H4 (cell line): ENCODE measurements around the gene PXK. TPM values are rescaled to one million over a fixed set of nuclear protein-coding genes. Genes with fewer than 3 reads are reported as not detected.
"Not testable (repeated sequence)": the region's sequence is repeated elsewhere in the genome, so short reads cannot be mapped to it uniquely, and the experiment has no call there.

Source experiments
- DNase-seq: peaks from one replicate; pipeline ENCODE4 v3.0.0-alpha.2; 2015; ENCODE audit warnings: low spot score
- total RNA-seq: library from RNA; depleted of rRNA; stranded (reverse); fragments of >200 nt; shearing (Covaris generic); gene quantifications from 2 replicates; pipeline ENCODE4 v1.2.3, GENCODE V29; 2014

Gene PXK
- total RNA-seq, 1 experiment from 2014 or later, result 48.8 TPM

DNA sequence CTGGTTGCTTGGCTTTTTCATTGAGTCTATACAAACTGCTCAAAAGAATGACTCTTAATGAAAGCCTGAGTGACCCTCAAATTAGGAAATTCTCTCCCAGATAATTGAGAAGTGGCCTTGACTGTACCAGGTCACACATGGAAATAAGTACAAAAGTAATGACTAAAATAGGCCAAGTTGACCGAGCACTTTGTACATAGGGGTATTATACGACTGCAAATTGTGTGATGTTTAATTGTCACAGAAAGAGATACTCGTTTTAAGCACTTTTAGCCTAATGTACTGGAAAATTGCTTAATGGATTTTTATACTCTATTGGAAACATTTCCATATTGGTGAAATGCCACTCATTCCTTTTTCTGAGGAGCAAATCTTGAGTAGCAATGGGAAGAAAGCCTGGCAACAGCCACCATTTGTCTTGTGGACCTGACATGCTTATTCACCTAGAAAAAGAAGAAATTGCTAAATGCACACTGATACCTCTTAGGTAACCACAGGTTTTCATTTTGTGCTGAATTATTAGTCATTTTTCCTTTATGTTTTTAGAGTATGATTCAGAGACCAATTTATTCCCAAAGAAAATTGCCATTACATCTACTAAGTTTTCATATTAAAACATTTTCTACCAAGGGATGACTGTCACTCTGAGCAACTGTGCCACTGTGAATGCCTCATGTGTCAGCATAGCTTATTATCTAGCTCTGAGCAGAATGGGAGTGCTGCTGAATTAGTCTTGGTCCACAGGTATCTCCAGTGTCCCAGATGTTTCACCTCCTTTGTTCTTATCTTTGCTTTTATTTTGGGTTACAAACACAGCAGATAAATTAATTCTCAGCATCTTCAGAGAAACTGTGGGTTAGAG lies 8.9 kb upstream of the PXK start:
- DNase-seq, result no peak

DNA sequence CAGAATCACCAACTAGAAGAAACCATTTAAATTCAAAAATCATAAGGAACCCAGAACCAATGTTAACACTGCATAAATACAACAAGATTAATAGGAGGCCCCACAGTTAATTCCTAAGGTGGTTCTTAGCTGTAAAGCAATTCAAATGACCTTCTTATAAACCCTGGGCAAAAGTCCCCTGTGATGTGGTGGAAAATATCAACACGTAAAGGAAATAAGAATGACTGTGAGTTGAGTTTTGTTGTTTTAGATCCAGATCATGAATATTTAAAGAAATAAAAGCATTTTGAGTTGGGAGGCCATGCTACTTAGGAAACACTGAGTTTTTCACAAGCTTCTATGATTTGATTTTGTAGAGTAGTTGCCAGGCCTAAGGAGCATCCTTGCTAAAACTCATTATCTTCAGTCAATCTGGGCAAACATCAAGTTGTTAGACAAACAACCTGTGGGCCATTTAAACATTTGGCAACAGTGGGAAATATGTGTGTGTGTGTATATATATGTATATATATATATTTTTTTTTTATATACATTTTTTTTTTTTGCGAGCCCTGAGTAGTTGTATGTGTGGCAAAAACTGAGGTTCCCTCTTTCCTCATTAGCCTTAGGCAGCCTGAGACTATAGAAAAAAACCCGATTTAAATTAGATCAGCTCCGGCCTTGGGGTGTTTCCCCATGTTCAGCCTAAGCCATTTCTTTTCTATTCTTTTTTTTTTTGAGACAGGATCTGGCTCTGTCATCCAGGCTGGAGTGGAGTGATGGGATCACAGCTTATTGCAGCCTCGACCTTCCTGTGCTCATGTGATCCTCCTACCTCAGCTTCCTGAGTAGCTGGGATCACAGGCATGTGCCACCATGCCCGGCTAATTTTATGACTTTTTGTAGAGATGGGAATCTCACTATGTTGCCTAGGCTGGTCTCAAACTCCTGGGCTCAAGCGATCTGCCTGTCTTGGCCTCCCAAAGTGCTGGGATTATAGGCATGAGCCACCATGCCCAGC lies 8.0 kb upstream of the PXK start:
- DNase-seq, result no peak

DNA sequence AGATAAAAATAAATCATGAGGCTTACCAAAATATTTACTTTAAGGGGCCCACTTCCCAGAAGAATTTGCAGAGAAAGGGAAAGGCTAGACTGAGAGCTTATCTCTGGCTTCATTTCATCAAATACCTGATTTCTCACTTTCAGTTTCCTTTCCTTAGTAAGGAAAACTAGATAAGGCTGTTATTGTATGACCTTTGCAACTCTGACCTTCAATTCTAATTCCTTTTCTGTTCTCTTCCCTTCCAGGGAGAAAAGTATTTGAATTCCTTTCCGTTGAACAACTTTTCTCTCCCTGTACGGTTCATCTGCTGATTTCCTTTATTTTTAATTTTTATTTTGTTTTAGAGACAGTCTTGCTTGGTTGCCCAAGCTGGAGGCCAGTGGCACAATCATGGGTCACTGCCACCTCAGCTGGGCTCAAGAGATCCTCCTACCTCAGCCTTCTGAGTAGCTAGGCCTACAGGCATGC lies 7.1 kb upstream of the PXK start:
- no peak for DNase-seq

DNA sequence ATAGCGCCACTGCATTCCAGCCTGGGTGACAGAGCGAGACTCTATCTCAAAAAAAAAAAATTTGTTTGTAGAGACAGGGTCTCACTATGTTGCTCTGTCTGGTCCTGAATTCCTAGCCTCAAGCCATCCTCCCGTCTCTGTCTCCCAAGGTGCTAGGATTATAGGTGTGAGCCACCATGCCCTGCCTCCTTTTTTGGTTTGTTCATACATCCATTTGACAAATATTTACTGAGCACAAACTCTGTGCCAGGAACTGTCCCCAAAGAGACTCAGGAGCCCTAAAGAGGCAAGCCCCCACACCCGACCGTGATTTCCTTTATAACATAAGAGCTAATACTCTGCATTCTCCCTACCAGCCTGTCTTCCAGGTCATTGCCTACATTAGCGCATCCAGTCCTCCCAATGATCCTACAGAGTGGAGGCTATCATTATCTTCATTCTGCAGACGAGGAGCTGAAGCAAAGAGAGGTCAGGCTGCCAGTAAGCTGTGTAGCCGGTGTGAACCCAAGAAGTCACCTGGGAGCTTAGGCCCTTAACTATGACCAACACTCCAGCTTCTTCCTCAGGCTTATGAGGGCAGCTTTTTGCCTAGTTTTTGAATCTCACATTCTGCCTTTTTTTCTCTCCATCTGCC lies 6.3 kb upstream of the PXK start:
- no peak for DNase-seq

DNA sequence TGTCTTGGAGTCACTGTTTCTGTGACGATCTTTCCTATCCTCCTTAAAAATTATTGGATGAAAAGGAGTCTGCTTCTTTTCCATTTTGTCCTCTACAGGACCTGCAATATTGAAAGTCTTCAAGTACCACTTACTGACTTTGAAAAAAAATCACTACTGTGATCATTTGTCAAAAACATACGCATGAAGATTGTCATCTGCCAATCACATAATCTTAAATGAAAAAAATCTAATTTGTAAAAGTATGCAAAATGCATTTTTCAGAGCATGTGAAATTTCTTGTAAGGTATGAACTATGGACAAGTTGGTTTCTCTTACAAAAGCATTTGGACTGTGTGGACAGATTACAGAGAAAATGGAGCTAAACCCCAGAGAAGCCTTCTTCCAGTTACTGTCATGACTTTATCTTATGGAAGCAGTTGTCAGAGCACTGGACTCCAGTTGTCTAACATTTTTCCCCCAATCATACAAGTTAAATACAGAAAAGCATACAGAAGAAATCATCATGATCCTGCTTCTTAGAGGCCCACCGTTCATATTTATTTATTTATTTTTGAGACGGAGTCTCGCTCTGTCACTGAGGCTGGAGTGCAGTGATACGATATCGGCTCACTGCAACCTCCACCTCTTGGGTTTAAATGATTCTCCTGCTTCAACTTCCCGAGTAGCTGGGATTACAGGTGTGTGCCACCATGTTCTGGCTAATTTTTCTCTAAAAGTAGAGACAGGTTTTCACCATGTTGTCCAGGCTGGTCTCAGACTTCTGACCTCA lies 3.4 kb upstream of the PXK start:
- no peak for DNase-seq

DNA sequence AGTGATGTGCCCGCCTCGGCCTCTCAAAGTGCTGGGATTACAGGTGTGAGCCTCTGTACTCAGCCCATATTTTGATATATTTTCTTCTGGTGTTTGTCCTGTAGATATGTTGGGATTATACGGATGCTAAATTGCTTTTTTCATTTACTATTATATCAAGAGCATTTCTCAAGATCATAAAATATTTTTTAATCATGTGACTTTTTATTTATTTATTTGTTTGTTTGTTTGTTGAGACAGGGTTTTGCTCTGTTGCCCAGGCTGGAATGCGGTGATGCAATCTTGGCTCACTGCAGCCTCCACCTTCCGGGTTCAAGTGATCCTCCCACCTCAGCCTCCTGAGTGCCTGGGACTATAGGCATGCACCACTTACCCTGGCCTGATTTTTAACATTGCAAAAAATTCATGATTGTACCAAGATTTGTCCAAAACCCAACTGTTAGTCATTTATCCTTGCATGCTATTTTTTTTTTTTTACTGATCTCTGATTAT lies 2.7 kb upstream of the PXK start:
- no peak for DNase-seq

DNA sequence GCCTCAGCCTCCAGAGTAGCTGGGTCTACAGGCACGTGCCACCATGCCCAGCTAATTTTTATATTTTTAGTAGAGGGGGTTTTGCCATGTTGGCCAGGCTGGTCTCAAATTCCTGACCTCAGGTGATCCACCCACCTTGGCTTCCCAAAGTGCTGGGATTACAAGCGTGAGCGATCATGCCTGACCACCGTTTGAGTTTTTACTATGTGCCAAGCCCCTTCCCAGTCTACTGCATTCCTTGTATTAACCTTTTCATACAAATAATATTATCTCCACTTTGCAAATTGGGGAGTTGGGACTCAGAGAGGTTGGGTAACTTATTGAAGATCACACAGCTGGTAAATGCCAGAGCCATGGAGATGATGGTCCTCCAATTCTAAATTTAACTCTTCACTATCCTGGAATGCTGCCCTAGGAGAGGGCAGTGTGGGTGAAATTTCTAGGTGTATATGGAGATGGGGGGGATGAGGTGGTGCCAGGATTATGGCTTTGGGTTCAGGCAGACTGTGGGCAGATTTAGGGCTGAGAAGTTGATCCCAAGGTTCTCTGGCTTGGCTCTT lies 1.0 kb upstream of the PXK start:
- DNase-seq, result no peak

DNA sequence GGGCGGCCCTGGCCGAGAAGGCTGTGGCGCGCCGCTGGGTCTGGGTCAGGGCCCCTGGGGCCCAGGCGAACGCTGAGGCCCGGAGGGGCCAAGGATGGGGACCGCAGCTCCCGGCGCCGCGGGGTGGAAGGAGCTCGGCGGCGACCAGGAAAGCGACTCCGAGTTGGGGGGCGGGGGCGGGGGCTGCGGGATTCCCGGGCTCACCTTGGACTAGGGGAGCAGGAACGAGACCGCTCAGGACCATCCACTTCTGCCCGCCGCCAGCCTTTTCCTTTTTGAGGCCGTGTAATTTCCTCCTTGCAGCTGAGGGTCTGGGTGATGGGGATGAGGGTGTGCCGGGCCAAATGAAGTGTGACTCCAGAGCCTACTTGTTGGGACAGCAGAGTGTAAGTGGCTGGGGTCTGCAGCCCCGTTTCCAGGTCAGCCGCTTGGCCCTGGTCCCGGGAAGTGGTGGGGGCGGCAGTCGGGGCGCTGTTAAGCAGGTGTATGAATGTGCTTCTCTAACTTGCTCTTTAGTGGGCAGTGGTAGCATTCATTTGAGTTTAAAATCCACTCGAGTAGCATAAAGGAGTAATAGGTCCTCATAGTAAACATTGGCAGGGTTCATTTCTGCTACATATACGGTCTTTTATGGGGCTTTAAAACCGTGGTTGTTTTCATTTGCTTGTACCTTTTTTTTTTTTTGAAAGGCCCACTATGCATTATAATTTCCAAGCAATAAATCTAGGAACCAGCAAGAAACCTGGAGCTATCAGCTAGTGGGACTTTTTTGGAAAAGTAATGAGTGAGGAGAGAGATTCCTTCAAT lies 717 bp downstream of the PXK start:
- DNase-seq, result peak; percentile 18

DNA sequence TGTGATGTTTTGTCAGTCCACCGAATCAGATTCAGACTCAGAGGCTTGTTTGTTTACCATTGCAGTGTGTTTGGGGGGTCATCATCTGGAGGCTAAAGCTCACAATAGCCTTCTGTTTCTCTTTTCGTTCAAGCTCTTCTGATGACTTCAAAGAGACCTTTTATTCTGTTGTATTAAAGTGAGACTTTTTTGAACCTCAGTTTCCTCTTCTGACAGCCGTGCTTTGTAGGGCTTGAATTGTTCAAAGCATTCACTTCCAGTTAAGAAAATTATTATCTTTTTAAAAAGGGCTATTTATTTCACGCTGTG lies 1.3 kb downstream of the PXK start:
- DNase-seq, result no peak

DNA sequence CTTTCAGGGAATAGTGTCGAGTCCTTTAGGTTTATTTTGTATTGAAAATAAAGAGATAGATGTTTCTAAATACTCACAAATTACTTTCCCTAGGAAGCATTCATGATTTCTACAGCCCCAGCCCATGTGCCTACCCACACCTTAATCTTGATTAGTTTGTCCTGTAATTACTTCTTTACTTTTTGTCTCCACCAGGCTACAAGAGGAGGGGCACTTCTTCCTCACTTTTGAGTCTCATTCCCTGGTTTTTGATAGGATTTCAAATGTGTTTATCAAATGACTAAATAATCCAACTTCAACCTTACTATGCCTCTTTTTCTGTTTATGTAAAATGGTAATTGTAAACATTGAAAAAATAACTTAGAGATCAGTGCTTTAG lies 1.8 kb downstream of the PXK start:
- no peak for DNase-seq

DNA sequence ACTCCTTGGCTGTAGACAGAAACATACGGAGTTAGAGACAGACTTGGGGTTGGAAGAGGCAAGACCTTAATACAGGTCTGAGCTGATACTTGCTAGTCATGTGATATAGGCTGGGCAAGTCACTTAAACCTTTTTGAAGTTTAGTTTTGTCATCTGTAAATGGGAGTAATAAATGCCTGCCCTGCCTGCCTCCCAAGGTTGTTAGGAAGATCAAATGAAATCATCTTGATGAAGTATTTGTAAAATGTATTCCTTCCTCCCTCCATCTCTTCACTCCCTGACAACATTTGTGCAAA lies 2.9 kb downstream of the PXK start:
- DNase-seq, result no peak

DNA sequence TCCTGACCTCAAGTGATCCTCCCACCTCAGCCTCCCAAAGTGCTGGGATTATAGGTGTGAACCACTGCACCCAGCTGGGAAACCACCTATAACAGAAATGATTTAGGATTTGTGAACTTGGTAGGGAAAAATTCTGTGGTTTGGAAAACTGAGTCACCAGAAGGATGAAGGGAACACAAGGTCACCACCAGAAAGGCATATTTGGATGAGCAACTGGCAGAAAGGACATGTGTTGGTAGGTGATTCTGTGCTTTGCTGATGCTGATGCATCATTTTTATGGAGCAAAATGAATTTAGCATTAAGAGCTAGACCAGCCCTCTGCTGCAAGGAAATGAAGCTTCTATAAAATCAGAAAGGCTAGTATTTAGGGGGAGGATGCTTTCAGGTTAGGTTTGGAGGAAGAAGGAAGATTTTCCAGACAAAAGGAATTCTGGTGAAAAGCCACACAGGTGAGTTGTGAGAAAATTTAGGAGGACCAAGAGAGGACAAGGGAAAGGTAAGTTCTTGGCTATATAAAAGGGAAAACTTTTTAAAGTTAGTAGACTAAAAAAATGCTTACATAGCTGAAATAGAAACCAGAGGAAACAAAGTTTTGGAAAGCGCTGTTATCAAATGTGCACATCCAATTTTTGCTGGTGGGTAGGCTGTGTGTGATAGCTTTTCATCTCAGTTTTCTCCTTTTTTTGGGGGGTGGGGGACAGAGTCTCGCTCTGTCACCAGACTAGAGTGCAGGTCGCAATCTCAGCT lies 3.6 kb downstream of the PXK start:
- DNase-seq, result no peak

DNA sequence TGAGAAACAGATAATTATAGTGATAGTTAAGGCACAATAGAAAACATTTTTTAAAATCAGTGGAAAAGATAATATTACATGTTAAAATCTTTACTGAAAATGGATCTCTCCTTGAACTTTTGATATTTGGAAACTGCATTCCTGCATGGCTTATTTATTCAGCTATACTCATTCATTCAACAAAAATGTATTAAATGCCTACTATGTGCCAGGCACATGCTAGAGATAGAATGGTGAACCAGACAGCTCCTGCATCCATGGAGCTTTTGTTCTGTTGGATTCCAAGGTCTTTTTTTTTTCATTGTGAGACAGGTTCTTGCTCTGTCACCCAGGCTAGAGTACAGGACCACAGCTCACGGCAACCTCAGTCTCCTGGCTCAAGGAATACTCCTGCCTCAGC lies 4.5 kb downstream of the PXK start:
- DNase-seq, result no peak

DNA sequence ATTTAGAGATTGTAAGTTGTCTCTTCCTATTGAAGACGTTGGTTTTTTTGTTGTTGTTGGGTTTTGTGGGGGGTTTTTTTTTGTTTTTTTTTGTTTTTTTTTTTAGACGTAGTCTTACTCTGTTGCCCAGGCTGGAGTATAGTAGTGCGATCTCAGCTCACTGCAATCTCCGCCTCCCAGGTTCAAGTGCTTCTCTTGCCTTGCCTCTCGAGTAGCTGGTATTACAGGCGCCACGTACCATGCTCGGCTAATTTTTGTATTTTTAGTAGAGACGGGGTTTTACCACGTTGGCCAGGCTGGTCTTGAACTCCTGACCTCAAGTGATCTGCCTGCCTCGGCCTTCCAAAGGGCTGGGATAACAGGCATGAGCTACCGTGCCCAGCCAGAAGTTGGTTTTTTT lies 6.5 kb downstream of the PXK start:
- not testable (repeated sequence) for DNase-seq

DNA sequence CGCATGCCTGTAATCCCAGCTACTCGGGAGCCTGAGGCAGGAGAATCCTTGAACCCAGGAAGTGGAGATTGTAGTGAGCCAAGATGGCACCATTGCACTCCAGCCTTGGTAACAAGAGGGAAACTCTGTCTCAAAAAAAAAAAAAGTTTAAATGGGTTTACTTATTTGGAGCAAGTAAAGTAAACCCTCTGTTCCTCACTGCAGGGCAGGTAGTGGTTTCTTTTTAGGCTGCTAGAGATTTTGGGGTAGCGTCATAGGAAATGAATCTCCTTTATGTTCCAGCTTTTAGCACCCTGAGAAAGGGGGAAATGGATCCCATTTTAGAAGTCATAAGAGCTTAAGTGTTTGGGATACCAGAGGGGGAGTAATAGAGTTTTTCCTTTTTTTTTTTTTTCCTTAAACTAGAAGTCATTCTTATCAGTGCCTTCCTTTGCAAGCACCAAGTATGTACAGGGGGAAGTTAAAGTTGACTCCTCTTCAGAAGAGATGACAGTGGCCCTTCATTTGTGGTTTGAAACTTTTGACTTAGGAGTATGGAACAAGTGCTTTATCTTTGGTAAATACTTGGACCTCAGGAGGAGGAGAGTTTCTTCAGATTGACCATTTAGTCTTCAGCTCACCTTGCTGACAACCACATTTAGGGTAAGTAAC lies 8.0 kb downstream of the PXK start:
- DNase-seq, result no peak

DNA sequence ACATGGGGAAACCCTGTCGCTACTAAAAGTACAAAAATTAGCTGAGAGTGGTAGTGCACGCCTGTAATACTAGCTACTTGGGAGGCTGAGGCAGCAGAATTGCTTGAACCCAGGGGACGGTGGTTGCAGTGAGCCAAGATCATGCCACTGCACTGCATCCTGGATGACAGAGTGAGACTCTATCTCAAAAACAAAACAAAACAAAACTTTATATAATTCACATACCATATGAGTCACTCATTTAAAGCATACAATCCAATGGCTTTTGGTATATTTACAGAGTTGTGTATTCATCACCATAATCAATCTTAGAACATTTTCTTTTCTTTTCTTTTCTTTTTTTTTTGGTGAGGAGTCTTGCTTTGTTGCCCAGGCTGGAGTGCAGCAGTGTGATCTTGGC lies 8.7 kb downstream of the PXK start:
- DNase-seq, result no peak

DNA sequence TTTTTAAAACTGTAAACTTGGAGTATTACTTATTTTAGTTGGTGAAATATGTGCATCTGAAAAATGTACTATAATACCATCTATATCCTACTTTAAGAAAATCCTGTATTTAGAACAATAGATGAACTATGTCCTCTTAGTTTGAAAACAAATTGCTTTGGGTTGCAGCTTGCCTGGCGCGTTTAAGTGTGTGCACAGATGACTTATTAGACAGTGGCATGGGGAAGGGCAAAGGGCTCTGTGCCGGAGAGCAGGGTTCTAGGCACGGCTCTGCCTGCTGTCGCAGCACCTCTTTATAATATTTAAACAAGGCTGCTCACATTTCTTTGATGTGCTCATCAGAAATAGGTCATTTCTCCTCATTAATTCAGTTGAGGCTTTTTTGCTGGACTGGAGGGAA lies 10.0 kb downstream of the PXK start:
- no peak for DNase-seq

DNA sequence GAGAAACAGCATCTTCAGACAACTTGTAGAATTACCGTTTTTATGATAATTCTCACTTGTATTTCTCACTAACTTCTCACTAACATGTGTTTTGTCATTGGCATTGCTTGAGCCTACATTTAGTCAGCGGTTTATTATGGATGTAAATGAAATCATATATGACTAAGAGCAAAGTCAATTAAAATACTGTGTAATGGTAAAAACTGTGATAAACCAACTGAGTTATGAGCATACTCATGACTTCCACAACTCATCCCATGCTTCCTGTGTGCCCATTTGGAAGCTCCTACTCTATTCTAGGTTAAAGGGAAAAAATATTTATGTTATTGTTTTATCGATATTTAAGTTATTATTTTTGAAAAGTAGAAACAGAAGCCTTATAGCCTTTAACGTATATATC lies 12.8 kb downstream of the PXK start:
- no peak for DNase-seq

DNA sequence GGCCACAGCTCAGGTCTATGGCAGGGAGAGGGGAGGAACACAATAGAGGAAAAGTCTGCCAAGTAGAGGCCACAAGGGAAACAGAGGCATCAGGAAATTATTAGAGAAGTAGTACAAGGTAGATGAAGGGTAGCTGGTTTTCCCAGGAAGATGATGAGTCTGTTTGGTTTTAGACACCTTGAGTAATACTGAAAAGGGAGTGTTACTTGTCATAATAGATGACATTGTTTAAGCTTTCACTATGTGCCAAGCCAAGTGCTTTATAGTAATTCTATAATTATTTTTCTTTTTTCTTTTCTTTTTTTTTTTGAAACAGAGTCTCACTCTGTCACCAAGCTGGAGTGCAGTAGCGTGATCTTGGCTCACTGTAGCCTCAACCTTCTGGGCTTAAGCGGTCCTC lies 13.7 kb downstream of the PXK start:
- no peak for DNase-seq
